Stimulated activated CD4-positive, alpha-beta T cell treated with anti-CD3 and anti-CD28 coated beads, Interleukin-15, amount 100 ng/mL, for 24 hours (primary cell): Measurements from ENCODE around the gene ECM1.

ENCODE experiments used
- DNase-seq: peaks from one replicate; pipeline ENCODE4 v3.0.0-alpha.2; 2020

The ECM1 gene

DNA sequence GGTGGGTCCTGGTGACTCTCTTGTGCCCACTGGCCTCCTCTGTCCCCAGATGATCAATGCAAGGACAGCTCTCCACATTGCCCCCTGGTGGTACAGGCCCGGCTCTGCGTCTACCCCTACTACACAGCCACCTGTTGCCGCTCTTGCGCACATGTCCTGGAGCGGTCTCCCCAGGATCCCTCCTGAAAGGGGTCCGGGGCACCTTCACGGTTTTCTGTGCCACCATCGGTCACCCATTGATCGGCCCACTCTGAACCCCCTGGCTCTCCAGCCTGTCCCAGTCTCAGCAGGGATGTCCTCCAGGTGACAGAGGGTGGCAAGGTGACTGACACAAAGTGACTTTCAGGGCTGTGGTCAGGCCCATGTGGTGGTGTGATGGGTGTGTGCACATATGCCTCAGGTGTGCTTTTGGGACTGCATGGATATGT lies 52.1 kb downstream of the ECM1 start:
- peak; percentile 84 for DNase-seq

- peak; percentile 93 for DNase-seq
These were observed 52.8 kb downstream of the ECM1 start for GRCh38 chr1:150560576-150561253.

- DNase-seq = peak; percentile 83
These were observed 53.5 kb downstream of the ECM1 start for GRCh38 chr1:150561254-150561973.

DNA sequence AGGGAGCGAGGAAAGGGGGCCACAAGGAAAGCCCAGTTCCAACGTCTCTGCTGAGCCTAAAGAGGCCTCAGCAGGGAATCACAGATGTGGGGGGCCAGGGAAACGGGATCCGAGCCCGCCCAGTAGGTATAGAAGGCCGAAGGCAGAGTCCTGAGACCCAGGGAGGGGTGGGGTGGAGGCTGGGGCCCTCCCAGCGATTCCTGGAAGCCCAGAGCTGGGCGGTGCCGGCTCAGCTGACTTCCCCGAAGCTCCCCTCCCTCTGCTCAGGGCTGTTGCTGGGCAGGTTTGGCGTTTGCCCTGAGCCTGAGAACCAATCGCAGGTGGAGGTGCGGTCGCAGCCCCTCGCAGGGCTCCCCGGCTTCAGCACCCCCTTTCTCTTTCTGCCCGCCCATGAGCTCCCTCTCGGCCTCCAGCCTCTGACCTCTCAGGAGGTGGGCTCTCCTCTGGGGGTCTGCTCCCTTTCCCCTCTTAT lies 54.1 kb downstream of the ECM1 start:
- peak; percentile 93 for DNase-seq

- DNase-seq = peak; percentile 87
These were observed 54.8 kb downstream of the ECM1 start for GRCh38 chr1:150562446-150563339.
